ENCODE measurements around the gene USP25.

USP25 gene

DNA sequence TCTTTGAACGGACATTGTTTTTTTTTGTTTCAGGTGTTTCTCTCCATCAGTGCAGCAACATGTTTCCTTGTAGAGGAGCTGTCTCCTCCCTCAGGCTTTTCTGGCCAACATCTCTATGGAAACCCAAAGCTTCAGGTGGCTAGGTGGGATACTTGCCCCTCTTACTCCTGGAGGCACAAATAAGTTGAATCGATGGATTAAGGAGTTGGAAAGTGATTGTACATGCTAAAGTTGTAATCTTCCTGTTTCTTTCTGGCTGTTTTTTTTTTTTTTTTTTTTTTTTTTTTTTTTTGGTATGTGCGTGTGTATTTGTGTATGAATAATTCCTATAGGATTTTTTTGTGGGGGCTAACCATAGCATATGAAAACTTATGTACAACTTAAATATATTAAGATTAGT lies 10.6 kb downstream of the USP25 start:
- no peak for DNase-seq (ENCODE audit: extremely low spot score)
- CTCF ChIA-PET: no interaction called here
- POLR2A ChIA-PET: no interaction called here
- TF ChIP-seq, protein P1, sequence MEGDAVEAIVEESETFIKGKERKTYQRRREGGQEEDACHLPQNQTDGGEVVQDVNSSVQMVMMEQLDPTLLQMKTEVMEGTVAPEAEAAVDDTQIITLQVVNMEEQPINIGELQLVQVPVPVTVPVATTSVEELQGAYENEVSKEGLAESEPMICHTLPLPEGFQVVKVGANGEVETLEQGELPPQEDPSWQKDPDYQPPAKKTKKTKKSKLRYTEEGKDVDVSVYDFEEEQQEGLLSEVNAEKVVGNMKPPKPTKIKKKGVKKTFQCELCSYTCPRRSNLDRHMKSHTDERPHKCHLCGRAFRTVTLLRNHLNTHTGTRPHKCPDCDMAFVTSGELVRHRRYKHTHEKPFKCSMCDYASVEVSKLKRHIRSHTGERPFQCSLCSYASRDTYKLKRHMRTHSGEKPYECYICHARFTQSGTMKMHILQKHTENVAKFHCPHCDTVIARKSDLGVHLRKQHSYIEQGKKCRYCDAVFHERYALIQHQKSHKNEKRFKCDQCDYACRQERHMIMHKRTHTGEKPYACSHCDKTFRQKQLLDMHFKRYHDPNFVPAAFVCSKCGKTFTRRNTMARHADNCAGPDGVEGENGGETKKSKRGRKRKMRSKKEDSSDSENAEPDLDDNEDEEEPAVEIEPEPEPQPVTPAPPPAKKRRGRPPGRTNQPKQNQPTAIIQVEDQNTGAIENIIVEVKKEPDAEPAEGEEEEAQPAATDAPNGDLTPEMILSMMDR (IDR thresholded peaks at IDR 0.05; ENCODE audit: control extremely low read depth, extremely low read depth, low read depth, missing control alignments): no peak

- POLR2A ChIA-PET: no interaction called here
- CTCF ChIA-PET: interaction anchor here (0.9 kb wide), 1 partner anchor 11 kb away, joined by 3 read pairs; the partner anchor contains the start of gene USP25
Measured at GRCh38 chr21:15741510-15741909, 11.7 kb downstream of the USP25 start.

DNA sequence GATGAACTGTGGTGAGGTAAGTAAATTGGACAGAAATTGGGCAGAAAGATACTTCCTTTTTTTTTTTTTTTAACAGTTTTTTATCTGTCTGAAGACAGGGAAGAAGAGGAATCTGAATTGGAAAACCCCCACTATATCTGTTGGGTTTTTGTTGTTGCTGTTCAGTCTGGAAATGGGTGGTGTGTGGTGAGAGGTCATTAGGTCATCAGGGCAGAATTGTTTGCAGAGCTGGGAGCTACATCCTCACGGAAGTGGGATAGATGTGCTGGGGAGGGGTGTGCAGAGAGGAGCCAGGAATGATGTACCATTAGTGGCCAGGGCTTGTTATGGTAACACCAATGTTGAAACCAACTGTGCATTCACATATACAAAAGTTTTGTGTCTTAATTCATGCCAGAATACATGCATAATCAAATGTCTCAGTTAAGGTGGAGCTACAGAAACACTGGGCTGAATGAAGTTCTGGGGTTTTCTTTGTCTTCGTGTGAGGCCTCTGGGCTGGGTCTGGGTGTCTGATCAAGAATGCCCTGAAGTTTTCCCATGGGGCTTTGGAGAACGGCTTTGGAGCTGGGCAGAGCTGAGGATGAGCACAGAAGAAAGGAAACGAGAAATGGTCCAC lies 12.4 kb downstream of the USP25 start:
- no peak for DNase-seq (ENCODE audit: extremely low spot score)
- CTCF ChIA-PET: interaction anchor here (0.9 to 1.6 kb wide), 2 partner anchors 10 to 12 kb away, joined by 3 to 4 read pairs; partner anchors contain the start of gene USP25
- POLR2A ChIA-PET: no interaction called here
- TF ChIP-seq, protein P1 (IDR thresholded peaks at IDR 0.05; ENCODE audit: control extremely low read depth, extremely low read depth, low read depth, missing control alignments): no peak

More at GRCh38 chr21:15741510-15741909, 11.7 kb downstream of the USP25 start:
- no peak for DNase-seq (ENCODE audit: extremely low spot score)
- TF ChIP-seq, protein P1 (IDR thresholded peaks at IDR 0.05; ENCODE audit: control extremely low read depth, extremely low read depth, low read depth, missing control alignments): no peak

DNA sequence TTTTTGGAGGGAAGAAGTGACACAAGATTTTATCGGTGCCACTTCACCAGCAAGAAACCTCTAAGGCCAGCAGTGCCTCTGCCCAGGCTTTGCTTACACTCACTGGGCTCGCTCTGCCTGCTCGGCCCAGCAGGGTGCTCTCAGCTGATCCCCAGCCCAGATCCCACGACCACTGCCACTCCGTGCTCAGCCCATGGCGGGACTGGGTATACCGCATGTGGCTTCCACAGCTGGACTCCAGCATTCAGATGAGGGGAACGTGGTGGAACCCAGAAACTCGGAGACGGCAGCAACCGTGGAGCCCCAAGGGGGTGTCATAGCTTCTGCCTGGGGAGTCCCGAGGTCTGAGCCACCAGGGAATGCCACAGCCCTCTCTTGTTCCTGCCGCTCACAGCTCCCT lies 12.9 kb downstream of the USP25 start:
- ChIA-PET POLR2A (no interaction called here), CTCF (interaction anchor here (1.3 to 1.6 kb wide), 2 partner anchors 10 kb away, joined by 4 to 6 read pairs; no protein-coding TSS in a partner anchor)
- TF ChIP-seq, protein P1 (IDR thresholded peaks at IDR 0.05; ENCODE audit: control extremely low read depth, extremely low read depth, low read depth, missing control alignments): no peak
- no peak for DNase-seq (ENCODE audit: extremely low spot score)

DNA sequence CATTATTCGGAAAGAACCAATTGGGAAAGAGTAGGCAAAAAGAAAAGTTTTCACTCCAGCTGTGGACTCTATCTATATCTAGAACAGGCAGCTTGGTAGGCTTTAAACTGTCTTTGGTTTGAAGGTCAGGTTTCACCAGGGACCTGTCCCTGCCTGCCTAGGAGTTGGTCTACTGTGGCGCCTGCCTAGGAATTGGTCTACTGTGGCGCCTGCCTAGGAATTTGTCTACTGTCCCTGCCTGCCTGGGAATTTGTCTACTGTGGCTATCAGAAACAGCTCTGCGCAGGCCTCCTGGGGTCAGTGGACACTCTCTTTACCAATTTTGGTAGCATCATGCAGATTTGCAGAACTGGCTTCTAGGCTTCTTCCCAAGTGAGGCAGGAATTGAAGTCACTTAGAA lies 13.8 kb downstream of the USP25 start:
- no peak for DNase-seq (ENCODE audit: extremely low spot score)
- ChIA-PET POLR2A (no interaction called here), CTCF (interaction anchor here (1.3 to 1.6 kb wide), 2 partner anchors 9 to 11 kb away, joined by 4 to 6 read pairs; no protein-coding TSS in a partner anchor)
- TF ChIP-seq, protein P1 (IDR thresholded peaks at IDR 0.05; ENCODE audit: control extremely low read depth, extremely low read depth, low read depth, missing control alignments): no peak

DNA sequence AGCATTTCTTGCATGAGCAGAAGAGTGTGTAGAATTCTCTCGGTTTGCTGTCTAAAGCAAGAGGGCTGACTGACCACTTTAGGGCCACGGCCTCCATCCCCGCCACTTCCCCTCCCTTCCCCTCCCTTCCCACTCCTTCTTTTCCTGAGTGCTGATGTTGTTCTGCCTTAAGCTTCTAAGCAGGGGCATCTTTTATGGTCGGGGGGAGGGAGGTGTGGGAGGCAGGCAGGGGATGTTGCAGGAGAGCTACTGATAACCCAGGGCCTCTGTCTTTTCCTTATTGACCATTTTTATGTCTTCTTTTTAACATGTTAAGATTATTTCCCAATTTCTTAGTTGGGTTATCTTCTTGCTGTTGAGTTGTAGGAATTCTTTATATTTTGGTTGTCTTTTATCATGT lies 15.1 kb downstream of the USP25 start:
- TF ChIP-seq, protein P1 (IDR thresholded peaks at IDR 0.05; ENCODE audit: control extremely low read depth, extremely low read depth, low read depth, missing control alignments): no peak
- ChIA-PET CTCF (no interaction called here), POLR2A (no interaction called here)
- no peak for DNase-seq (ENCODE audit: extremely low spot score)
